Bronchial epithelial cell (primary cell): ENCODE data around the gene USH2A. TPM values are rescaled to one million over a fixed set of nuclear protein-coding genes. Genes with fewer than 3 reads are reported as not detected.

Source experiments
- DNase-seq: peaks from one replicate; pipeline ENCODE4 v3.0.0-alpha.2; 2010; ENCODE audit warnings: low read depth
- FAIRE-seq: peaks from 2 replicates; lab custom pipeline; 2011; peaks lifted over from hg19 to GRCh38; lab: Jason Lieb, UNC
- H3K27me3 ChIP-seq: 2 replicates; pipeline ENCODE4 v1.5.1; 2011; ENCODE audit warnings: low read length; ENCODE audit not compliant: control insufficient read depth, insufficient read depth
- H3K36me3 ChIP-seq: 2 replicates; pipeline ENCODE4 v1.5.1; 2011; ENCODE audit warnings: low read length; ENCODE audit not compliant: control insufficient read depth, insufficient read depth
- H3K4me3 ChIP-seq: 2 replicates; pipeline ENCODE4 v1.5.1; 2011; ENCODE audit warnings: mild to moderate bottlenecking, low read depth, low read length, control low read depth
- CTCF ChIP-seq: IDR thresholded peaks from 2 replicates; pipeline ENCODE4 v1.5.1; 2011; ENCODE audit warnings: mild to moderate bottlenecking, moderate library complexity, low read length, control low read depth, inconsistent platforms; ENCODE audit not compliant: insufficient read depth, severe bottlenecking
- total RNA-seq: library from RNA; depleted of rRNA; stranded (reverse); fragments of >200 nt; gene quantifications from 2 replicates; pipeline ENCODE4 v1.2.1, GENCODE V29; 2014

The USH2A gene
- total RNA-seq, 1 donor from 2014 or later = not detected

- no peak overlapping the region for H3K4me3 ChIP-seq
- no peaks in the 10 kb centered on the region for H3K27me3 ChIP-seq
- no peaks in the 10 kb centered on the region for H3K36me3 ChIP-seq
- TF ChIP-seq CTCF = no peak
- DNase-seq = no peak
- FAIRE-seq = no peak
Observed at GRCh38 chr1:216111842-216112241, 311.4 kb downstream of the USH2A start.

GRCh38 chr1:216095400-216095799 lies 327.8 kb downstream of the USH2A start:
- no peak overlapping the region for H3K4me3 ChIP-seq
- H3K36me3 ChIP-seq = no peaks in the 10 kb centered on the region
- no peak for TF ChIP-seq CTCF
- DNase-seq = no peak
- no peaks in the 10 kb centered on the region for H3K27me3 ChIP-seq
- no peak for FAIRE-seq

DNA sequence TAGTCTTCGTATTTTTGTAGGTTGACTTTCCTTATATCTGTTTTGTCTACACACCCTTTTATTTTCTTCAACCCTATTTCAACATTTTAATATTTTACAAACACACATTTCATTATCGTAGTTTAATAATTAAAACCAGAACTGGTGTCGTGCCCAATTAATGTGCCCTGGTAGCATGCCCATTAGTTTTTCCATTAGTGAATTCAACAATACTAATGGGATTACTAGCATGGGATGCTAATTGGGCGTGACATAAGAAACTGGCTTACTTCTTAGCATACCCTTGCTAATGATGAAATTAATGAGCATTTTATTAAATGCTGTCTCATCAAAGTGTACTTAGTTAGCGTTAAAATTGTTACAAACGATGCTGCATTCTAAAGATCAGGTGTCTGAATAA lies 332.7 kb downstream of the USH2A start:
- no peak for FAIRE-seq
- Histone ChIP-seq H3K36me3 (no peaks in the 10 kb centered on the region), H3K27me3 (no peaks in the 10 kb centered on the region), H3K4me3 (no peak overlapping the region)
- TF ChIP-seq CTCF = no peak
- DNase-seq = no peak

DNA sequence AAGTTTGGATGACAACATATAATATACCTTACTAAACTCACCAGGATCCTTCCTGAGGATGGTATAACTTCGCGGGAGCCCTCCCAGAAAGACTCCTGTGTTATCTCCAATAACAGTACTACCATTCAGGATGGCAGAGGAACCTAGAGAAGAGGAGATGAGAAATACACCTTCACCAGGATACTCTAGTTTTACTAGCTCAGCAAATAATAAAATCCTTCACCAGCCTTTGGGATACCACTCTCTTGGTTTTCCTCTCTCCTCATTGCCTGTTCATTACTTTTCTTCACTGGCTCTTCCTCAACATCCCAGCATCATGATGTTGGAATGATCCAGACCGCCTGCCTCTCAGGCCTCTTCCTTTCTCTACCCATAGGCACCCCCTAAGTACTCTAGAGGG lies 336.6 kb downstream of the USH2A start:
- Histone ChIP-seq H3K36me3 (no peaks in the 10 kb centered on the region), H3K27me3 (no peaks in the 10 kb centered on the region), H3K4me3 (no peak overlapping the region)
- DNase-seq (no peak), FAIRE-seq (no peak)
- TF ChIP-seq CTCF = no peak

DNA sequence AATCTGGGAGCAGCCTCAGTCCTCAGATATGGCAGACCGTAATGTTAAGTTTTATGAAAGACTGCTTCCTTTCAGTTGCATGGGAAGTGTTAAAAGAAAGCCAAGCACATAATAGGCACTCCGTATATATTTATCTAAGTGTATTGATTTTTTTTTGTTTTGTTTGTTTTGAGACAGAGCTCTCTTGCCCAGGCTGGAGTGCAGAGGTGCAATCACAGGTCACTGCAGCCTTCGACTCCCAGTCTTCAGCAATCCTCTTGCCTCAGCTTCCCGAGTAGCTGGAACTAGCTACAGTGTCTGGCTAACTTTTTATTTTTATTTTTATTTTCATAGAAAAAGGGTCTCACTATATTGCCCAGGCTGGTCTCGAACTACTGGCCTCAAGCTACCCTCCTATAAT lies 341.8 kb downstream of the USH2A start:
- DNase-seq = no peak
- Histone ChIP-seq H3K4me3 (no peak overlapping the region), H3K27me3 (no peaks in the 10 kb centered on the region), H3K36me3 (no peaks in the 10 kb centered on the region)
- no peak for FAIRE-seq
- TF ChIP-seq CTCF = no peak

DNA sequence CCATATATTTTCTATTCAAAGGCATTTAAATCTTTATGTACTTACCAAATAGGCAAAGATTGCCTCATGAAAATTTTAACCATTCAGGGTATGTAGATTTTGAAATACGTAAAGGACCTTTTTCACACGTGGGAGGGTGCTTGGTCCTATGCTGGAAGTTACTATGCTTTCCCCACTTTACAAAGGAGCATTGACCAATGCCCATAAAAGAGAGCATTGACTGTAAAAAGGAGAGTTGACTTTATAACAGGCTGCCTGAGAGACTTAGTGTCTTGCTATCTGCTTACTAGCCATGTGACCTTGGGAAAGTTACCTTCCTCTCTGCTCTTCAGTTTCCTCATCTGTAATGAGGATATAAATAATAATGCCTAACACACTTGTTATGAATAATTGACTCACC lies 346.5 kb downstream of the USH2A start:
- Histone ChIP-seq H3K36me3 (no peaks in the 10 kb centered on the region), H3K27me3 (no peaks in the 10 kb centered on the region), H3K4me3 (no peak overlapping the region)
- no peak for FAIRE-seq
- DNase-seq = no peak
- TF ChIP-seq CTCF = no peak
